ENCODE measurements around the gene SLC38A9. TPM values are rescaled to one million over a fixed set of nuclear protein-coding genes. Genes with fewer than 3 reads are reported as not detected.
"Not testable (repeated sequence)": the region's sequence is repeated elsewhere in the genome, so short reads cannot be mapped to it uniquely, and the experiment has no call there.

SLC38A9 gene
- polyA plus RNA-seq, 1 of the 3 experiments (the other 2 are of a cell fraction), result 6.9 TPM

GRCh38 chr5:55712023-55712859 lies at the start of gene SLC38A9 (continued):
- TF ChIP-seq REST (IDR thresholded peaks at IDR 0.05; ENCODE audit: low read depth, low read length) (no peak), FOSL2 (IDR thresholded peaks at IDR 0.05; ENCODE audit: borderline replicate concordance, low read depth) (no peak), USF2 (IDR thresholded peaks at IDR 0.05; ENCODE audit: borderline replicate concordance, low read depth, low read length) (no peak), POLR2AphosphoS5 (IDR thresholded peaks at IDR 0.05; ENCODE audit: low read depth, low read length) (peak; percentile 90), ZBTB33 (IDR thresholded peaks at IDR 0.05; ENCODE audit: borderline replicate concordance, low read depth) (peak; percentile 52; the same call in 1 of the 2 replicates), IRF3 (IDR thresholded peaks at IDR 0.05; ENCODE audit: low read depth, low read length) (no peak), ELF1 (IDR thresholded peaks at IDR 0.05) (peak; percentile 93), TCF12 (IDR thresholded peaks at IDR 0.05) (no peak)

DNA sequence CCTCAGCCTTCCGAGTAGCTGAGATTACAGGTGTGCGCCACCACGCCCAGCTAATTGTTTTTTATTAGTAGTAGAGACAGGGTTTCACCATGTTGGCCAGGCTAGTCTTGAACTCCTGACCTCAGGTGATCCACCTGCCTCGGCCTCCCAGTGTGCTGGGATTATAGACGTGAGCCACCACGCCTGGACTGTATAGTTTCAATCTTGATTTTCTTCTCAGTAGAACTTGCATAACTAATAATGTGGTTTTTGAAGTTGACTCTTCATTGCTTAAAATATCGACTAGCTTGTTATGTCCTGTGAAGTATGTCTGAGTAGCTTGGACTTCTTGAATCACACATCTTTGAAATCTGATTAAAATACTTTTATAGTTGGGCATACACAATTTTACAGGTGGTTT lies 49.6 kb upstream of the SLC38A9 start:
- H3K9me3 ChIP-seq; H3K27ac ChIP-seq (ENCODE audit: low read depth in 2 of 2, low read length in 1 of 2); CTCF ChIA-PET; H4K20me1 ChIP-seq (ENCODE audit: insufficient read depth); H3K27me3 ChIP-seq (ENCODE audit: insufficient read depth); H3F3A ChIP-seq (replicated peaks; ENCODE audit: insufficient read depth); H3K79me2 ChIP-seq (ENCODE audit: insufficient read depth); H3K9me2 ChIP-seq; H2AFZ ChIP-seq (ENCODE audit: low read depth); H3K36me3 ChIP-seq (replicated peaks in 1 of 2; ENCODE audit: control insufficient read depth in 1 of 2, insufficient read depth in 2 of 2, low read length in 1 of 2); POLR2A ChIA-PET; DNase-seq; H3K4me3 ChIP-seq (ENCODE audit: low read depth in 2 of 2, low read length in 1 of 2); H3K4me2 ChIP-seq; H3K9ac ChIP-seq; H3K4me1 ChIP-seq (ENCODE audit: control insufficient read depth in 1 of 2, insufficient read depth in 2 of 2, low read depth in 1 of 2, low read length in 1 of 2): not testable (repeated sequence)
- 86% methylated on average over 7 of the region's 7 CpGs for WGBS (ENCODE audit: low lambda C conversion rate)
